Stimulated activated memory B cell treated with anti-CD40 and anti-IgM and Interleukin-4, amounts not matched to agents 10 μg/mL and 1 μg/mL and 100 μg/mL, for 72 hours (primary cell): ENCODE results near the gene TCEANC2.

ENCODE experiments used
- ATAC-seq: fragments of 150-1000 bp; cut with Tn5 transposase; 2 replicates; pipeline ENCODE4 v1.10.0; 2021
- H3K27ac Mint-ChIP-seq: one replicate; pipeline ENCODE4 v1.8.0; 2022; ENCODE audit warnings: mild to moderate bottlenecking, mixed read lengths
- H3K27me3 Mint-ChIP-seq: one replicate; pipeline ENCODE4 v1.8.0; 2022; ENCODE audit warnings: mixed read lengths
- H3K36me3 Mint-ChIP-seq: one replicate; pipeline ENCODE4 v1.8.0; 2022; ENCODE audit warnings: mixed read lengths
- H3K4me1 Mint-ChIP-seq: one replicate; pipeline ENCODE4 v1.8.0; 2022; ENCODE audit warnings: mixed read lengths
- H3K4me3 Mint-ChIP-seq: one replicate; pipeline ENCODE4 v1.8.0; 2022; ENCODE audit warnings: mild to moderate bottlenecking, moderate library complexity, mixed read lengths
- H3K9me3 Mint-ChIP-seq: one replicate; pipeline ENCODE4 v1.8.0; 2022; ENCODE audit warnings: mixed read lengths

Gene TCEANC2

GRCh38 chr1:54142146-54142900 is 88.9 kb downstream of the TCEANC2 start:
- no peak for ATAC-seq
- no peaks in the 10 kb centered on the region for H3K4me1 Mint-ChIP-seq
- no peaks in the 10 kb centered on the region for H3K9me3 Mint-ChIP-seq
- H3K27ac Mint-ChIP-seq, result no peak overlapping the region
- no peaks in the 10 kb centered on the region for H3K36me3 Mint-ChIP-seq
- H3K4me3 Mint-ChIP-seq, result no peak overlapping the region
- H3K27me3 Mint-ChIP-seq, result no peaks in the 10 kb centered on the region

- Mint-ChIP-seq H3K36me3 (no peaks in the 10 kb centered on the region), H3K9me3 (no peaks in the 10 kb centered on the region), H3K4me3 (no peak overlapping the region), H3K27me3 (no peaks in the 10 kb centered on the region), H3K27ac (no peak overlapping the region), H3K4me1 (no peaks in the 10 kb centered on the region)
- ATAC-seq, result no peak
Observed at GRCh38 chr1:54144366-54144765, 91.0 kb downstream of the TCEANC2 start.

GRCh38 chr1:54149734-54150133 is 96.3 kb downstream of the TCEANC2 start:
- Mint-ChIP-seq H3K36me3 (no peaks in the 10 kb centered on the region), H3K27me3 (no peaks in the 10 kb centered on the region), H3K4me3 (no peak overlapping the region), H3K9me3 (no peaks in the 10 kb centered on the region), H3K27ac (no peak overlapping the region), H3K4me1 (no peaks in the 10 kb centered on the region)
- ATAC-seq, result no peak

- no peaks in the 10 kb centered on the region for H3K4me1 Mint-ChIP-seq
- no peak overlapping the region for H3K27ac Mint-ChIP-seq
- no peaks in the 10 kb centered on the region for H3K9me3 Mint-ChIP-seq
- no peaks in the 10 kb centered on the region for H3K36me3 Mint-ChIP-seq
- H3K27me3 Mint-ChIP-seq, result no peaks in the 10 kb centered on the region
- ATAC-seq, result no peak
- no peak overlapping the region for H3K4me3 Mint-ChIP-seq
Observed at GRCh38 chr1:54151013-54151412, 97.6 kb downstream of the TCEANC2 start.

GRCh38 chr1:54152696-54153095 is 99.3 kb downstream of the TCEANC2 start, which contains the start of gene CDCP2:
CDCP2 (minus strand) TSS chr1:54153000; CDS start chr1:54152922, 78 bp downstream.
- Mint-ChIP-seq H3K9me3 (no peaks in the 10 kb centered on the region), H3K27me3 (no peaks in the 10 kb centered on the region), H3K36me3 (no peaks in the 10 kb centered on the region), H3K4me3 (no peak within 1 kb of the TSS), H3K4me1 (no peaks in the 10 kb centered on the region), H3K27ac (no peak within 1 kb of the TSS)
- no peak for ATAC-seq

- no peak overlapping the region for H3K4me3 Mint-ChIP-seq
Observed at GRCh38 chr1:54153535-54154439, 100.4 kb downstream of the TCEANC2 start.

More at GRCh38 chr1:54153535-54154439, 100.4 kb downstream of the TCEANC2 start:
- H3K27ac Mint-ChIP-seq, result no peak overlapping the region
- no peak for ATAC-seq
- H3K9me3 Mint-ChIP-seq, result no peaks in the 10 kb centered on the region
- no peaks in the 10 kb centered on the region for H3K27me3 Mint-ChIP-seq
- H3K36me3 Mint-ChIP-seq, result no peaks in the 10 kb centered on the region
- H3K4me1 Mint-ChIP-seq, result no peaks in the 10 kb centered on the region
